GM12878 (cell line): Measurements from ENCODE around the gene C2CD4D. TPM values are rescaled to one million over a fixed set of nuclear protein-coding genes. Genes with fewer than 3 reads are reported as not detected.

Experiments
- ATAC-seq: fragments of 200-7000 bp; cut with Tn5 transposase; 3 replicates; pipeline ENCODE4 v1.9.1; 2020; ENCODE audit warnings: mild to moderate bottlenecking, moderate library complexity
- BruUV-seq: library from RNA; stranded (reverse); fragments of 400-500 nt; replicated peaks from 2 replicates; lab custom pipeline; 2021; lab: Mats Ljungman, UMichigan
- CTCF ChIA-PET: fragments of 300-600 bp; sonication (Branson Sonifier 250); formaldehyde crosslinking; extraction: SDS; loops from one replicate; lab custom pipeline; 2021; ENCODE audit warnings: inconsistent platforms; lab: Yijun Ruan, JAX
- POLR2A ChIA-PET: fragments of 350-600 bp; formaldehyde crosslinking; extraction: SDS; loops from one replicate; lab custom pipeline; 2021; ENCODE audit warnings: inconsistent platforms; lab: Charles Lee
- RAD21 ChIA-PET: fragments of 300-600 bp; sonication (Branson Sonifier 250); formaldehyde crosslinking; loops from one replicate; lab custom pipeline; 2023; ENCODE audit warnings: antibody characterized with exemption; ENCODE audit not compliant: unreplicated experiment; lab: Charles Lee
- SMC1A ChIA-PET: fragments of 300-600 bp; sonication (Branson Sonifier 250); formaldehyde crosslinking; loops from one replicate; lab custom pipeline; 2023; ENCODE audit not compliant: unreplicated experiment, uncharacterized antibody; lab: Charles Lee
- DNase-seq: peaks from one replicate; pipeline ENCODE4 v3.0.0-alpha.2; 2011; ENCODE audit warnings: low read depth, low spot score
- FAIRE-seq: peaks from 3 replicates; lab custom pipeline; 2011; peaks lifted over from hg19 to GRCh38; lab: Jason Lieb, UNC
- H2AFZ ChIP-seq: 2 replicates; pipeline ENCODE4 v1.6.0; 2011; ENCODE audit warnings: low read depth, low read length, control low read depth; ENCODE audit not compliant: control insufficient read depth
- H3K27ac ChIP-seq: 2 replicates; pipeline ENCODE4 v1.5.1; 2011; ENCODE audit warnings: control low read depth; ENCODE audit not compliant: control insufficient read depth, insufficient read depth
- H3K27me3 ChIP-seq, 2 experiments: replicated peaks in 1 of 2; 2 replicates each; pipeline versions ENCODE4 v1.6.0 to v1.6.1; 2011; ENCODE audit warnings: low read length in 1 of 2; ENCODE audit not compliant: control insufficient read depth in 2 of 2, insufficient read depth in 2 of 2
- H3K36me3 ChIP-seq, 2 experiments: 2 replicates each; pipeline ENCODE4 v1.5.1; 2011; ENCODE audit warnings: low read length in 1 of 2; ENCODE audit not compliant: control insufficient read depth in 2 of 2, insufficient read depth in 2 of 2
- H3K4me1 ChIP-seq: 2 replicates; pipeline ENCODE4 v1.6.1; 2011; ENCODE audit warnings: mild to moderate bottlenecking, low read length, moderate library complexity, mixed read lengths; ENCODE audit not compliant: control insufficient read depth, insufficient read depth
- H3K4me2 ChIP-seq: 2 replicates; pipeline ENCODE4 v1.6.0; 2011; ENCODE audit warnings: control low read depth; ENCODE audit not compliant: control insufficient read depth, insufficient read depth
- H3K4me3 ChIP-seq: fragments of 200-600 bp; sonication (generic); 2 replicates; pipeline ENCODE4 v1.5.1; 2016
- H3K79me2 ChIP-seq: 2 replicates; pipeline ENCODE4 v1.6.0; 2011; ENCODE audit warnings: low read length; ENCODE audit not compliant: control insufficient read depth, insufficient read depth
- H3K9ac ChIP-seq: 2 replicates; pipeline ENCODE4 v1.8.0; 2011; ENCODE audit warnings: low read length, control low read depth, mixed read lengths; ENCODE audit not compliant: control insufficient read depth, insufficient read depth
- H3K9me3 ChIP-seq: replicated peaks from 3 replicates; pipeline ENCODE4 v1.5.1; 2011; ENCODE audit warnings: mild to moderate bottlenecking, low read length; ENCODE audit not compliant: control insufficient read depth, insufficient read depth
- H4K20me1 ChIP-seq: 2 replicates; pipeline ENCODE4 v1.6.0; 2011; ENCODE audit not compliant: control insufficient read depth, insufficient read depth
- DPF2 ChIP-seq: fragments of 450-650 bp; IDR thresholded peaks from 2 replicates; pipeline ENCODE4 v1.6.1; 2017; ENCODE audit warnings: mild to moderate bottlenecking
- JUNB ChIP-seq: IDR thresholded peaks from 2 replicates; pipeline ENCODE4 v1.6.1; 2016; ENCODE audit warnings: antibody characterized with exemption, mild to moderate bottlenecking
- RCOR1 ChIP-seq: conservative IDR thresholded peaks from 2 replicates; pipeline ENCODE4 v1.6.1; 2012; ENCODE audit warnings: low read depth, low read length, improper control_type of control experiment
- RELA ChIP-seq: fragments of 450-650 bp; IDR thresholded peaks from 2 replicates; pipeline ENCODE4 v1.8.0; 2014; ENCODE audit warnings: borderline replicate concordance; ENCODE audit not compliant: partially characterized antibody
- SP1 ChIP-seq: IDR thresholded peaks from one replicate; pipeline ENCODE4 v1.6.1; 2011; ENCODE audit warnings: low read depth, low read length
- WGBS: methylation state at CpG from one replicate; pipeline ENCODE4 v1.1.6; 2016; ENCODE audit warnings: low lambda C conversion rate; ENCODE audit not compliant: insufficient replicate concordance, insufficient coverage; ENCODE audit errors: missing lambda C conversion rate; 5-methylcytosine and 5-hydroxymethylcytosine counted together
- in situ Hi-C: fragments of 300-500 bp; cut with MboI; formaldehyde crosslinking; loops from 9 replicates; pipeline ENCODE4 v1.14.3; 2018; ENCODE audit warnings: mixed read lengths
- intact Hi-C: fragments of 100-400 bp; cut with micrococcal nuclease; formaldehyde crosslinking; loops from one replicate; pipeline ENCODE4 v1.14.2; 2022; ENCODE audit not compliant: unreplicated experiment
- polyA plus RNA-seq, 11 experiments: library from polyadenylated mRNA; depleted of rRNA in 4 of 11; unstranded in 6 of 11; stranded (reverse) in 5 of 11; fragments of >200 nt; fragmentation: Nextera tagmentation in 4 of 11; fragmentation: Illumina TruSeq in 1 of 11; extraction: Ambion mirVana in 4 of 11; extraction: Trizol in 1 of 11; gene quantifications; 1 replicate in 1 of 11; 2 replicates in 10 of 11; pipeline versions ENCODE4 v1.2.1 to v1.2.3, GENCODE V29; 2011 to 2016; ENCODE audit warnings: inconsistent platforms in 2 of 11, missing spikeins in 2 of 11, low read depth in 1 of 11
- total RNA-seq, 4 experiments: library from RNA; depleted of rRNA in 3 of 4; stranded (reverse); fragments of >200 nt in 3 of 4; fragmentation: Illumina TruSeq in 1 of 4; extraction: Trizol in 1 of 4; gene quantifications; 2 replicates each; pipeline versions ENCODE4 v1.2.1 to v1.2.3, GENCODE V29; 2013 to 2021
- TF ChIP-seq, protein P1 (sequence below): fragments of 450-650 bp; IDR thresholded peaks from 2 replicates; pipeline ENCODE4 v1.6.1; 2016; ENCODE audit warnings: mild to moderate bottlenecking, moderate library complexity, borderline replicate concordance
- TF ChIP-seq, protein P2 (sequence below): IDR thresholded peaks from 2 replicates; pipeline ENCODE4 v1.6.1; 2012; ENCODE audit warnings: low read depth, low read length, improper control_type of control experiment
- TF ChIP-seq, protein P3 (sequence below): IDR thresholded peaks from 2 replicates; pipeline ENCODE4 v1.6.1; 2012; ENCODE audit warnings: low read depth, low read length, improper control_type of control experiment
- TF ChIP-seq, protein P4 (sequence below): fragments of 450-650 bp; IDR thresholded peaks from 2 replicates; pipeline ENCODE4 v1.6.1; 2016; ENCODE audit warnings: mild to moderate bottlenecking

The C2CD4D gene
- total and polyA plus RNA-seq, 10 of the 15 experiments (the other 5 are each of a cell fraction or from before 2014, with no cell fraction given), result 0.03 to 0.67 (median 0.13) TPM; not detected in 4

DNA sequence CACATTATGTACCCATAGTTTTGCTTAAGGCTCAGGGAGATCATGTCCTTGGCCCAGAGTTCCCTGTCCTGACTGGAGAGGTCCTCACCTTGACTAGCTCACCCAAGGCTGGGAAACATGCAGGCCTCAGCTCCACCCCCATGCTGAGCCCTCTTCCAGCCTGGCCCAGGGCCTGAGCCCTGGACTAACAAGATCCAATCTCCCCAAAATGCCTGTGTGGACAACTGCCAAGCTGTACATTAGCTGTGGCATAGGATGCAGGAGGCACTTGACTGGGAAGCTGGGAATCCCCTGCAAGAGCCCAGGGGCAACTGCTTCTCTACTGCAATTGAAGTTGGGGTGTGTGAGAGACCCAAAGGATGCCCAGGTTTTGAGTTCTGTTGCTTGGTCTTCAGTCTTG lies 36.5 kb downstream of the C2CD4D start:
- POLR2A ChIA-PET, result no interaction called here

DNA sequence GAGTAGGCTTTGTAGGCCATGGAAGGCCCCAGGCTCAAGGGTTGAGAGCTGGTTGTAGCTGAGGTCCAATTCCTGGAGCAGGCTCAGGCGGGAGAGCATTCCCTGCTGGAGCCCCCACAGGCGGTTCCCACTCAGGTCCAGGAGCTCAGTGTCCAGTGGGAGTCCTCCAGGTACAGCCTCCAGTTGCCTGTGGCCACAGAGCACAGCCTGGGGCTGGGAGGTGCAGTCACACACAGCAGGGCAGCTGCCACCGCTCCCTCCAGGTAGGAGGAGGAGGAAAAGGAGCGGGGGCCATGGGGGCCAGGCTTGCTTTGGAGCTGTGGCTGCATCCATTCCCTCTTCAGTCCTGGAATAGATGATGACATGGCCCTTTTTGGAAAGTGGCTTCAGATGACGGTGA lies 37.2 kb downstream of the C2CD4D start:
- Histone ChIP-seq H3K4me1 (peaks cover 6% of the 10 kb centered on the region; the same call in 1 of the 2 replicates), H3K27ac (no peak overlapping the region), H4K20me1 (no peaks in the 10 kb centered on the region), H3K4me2 (no peak overlapping the region), H3K9me3 (no peaks in the 10 kb centered on the region), H3K79me2 (no peaks in the 10 kb centered on the region), H3K9ac (no peak overlapping the region), H3K4me3 (no peak overlapping the region), H3K36me3 (no peaks in the 10 kb centered on the region), H2AFZ (no peak overlapping the region), H3K27me3 (peaks cover 0 to 11% of the 10 kb centered on the region in 2 experiments; a peak in 3 of 4 replicates)
- TF ChIP-seq, protein P1, sequence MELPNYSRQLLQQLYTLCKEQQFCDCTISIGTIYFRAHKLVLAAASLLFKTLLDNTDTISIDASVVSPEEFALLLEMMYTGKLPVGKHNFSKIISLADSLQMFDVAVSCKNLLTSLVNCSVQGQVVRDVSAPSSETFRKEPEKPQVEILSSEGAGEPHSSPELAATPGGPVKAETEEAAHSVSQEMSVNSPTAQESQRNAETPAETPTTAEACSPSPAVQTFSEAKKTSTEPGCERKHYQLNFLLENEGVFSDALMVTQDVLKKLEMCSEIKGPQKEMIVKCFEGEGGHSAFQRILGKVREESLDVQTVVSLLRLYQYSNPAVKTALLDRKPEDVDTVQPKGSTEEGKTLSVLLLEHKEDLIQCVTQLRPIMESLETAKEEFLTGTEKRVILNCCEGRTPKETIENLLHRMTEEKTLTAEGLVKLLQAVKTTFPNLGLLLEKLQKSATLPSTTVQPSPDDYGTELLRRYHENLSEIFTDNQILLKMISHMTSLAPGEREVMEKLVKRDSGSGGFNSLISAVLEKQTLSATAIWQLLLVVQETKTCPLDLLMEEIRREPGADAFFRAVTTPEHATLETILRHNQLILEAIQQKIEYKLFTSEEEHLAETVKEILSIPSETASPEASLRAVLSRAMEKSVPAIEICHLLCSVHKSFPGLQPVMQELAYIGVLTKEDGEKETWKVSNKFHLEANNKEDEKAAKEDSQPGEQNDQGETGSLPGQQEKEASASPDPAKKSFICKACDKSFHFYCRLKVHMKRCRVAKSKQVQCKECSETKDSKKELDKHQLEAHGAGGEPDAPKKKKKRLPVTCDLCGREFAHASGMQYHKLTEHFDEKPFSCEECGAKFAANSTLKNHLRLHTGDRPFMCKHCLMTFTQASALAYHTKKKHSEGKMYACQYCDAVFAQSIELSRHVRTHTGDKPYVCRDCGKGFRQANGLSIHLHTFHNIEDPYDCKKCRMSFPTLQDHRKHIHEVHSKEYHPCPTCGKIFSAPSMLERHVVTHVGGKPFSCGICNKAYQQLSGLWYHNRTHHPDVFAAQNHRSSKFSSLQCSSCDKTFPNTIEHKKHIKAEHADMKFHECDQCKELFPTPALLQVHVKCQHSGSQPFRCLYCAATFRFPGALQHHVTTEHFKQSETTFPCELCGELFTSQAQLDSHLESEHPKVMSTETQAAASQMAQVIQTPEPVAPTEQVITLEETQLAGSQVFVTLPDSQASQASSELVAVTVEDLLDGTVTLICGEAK, result no peak
- no peak for TF ChIP-seq SP1
- TF ChIP-seq, protein P2, sequence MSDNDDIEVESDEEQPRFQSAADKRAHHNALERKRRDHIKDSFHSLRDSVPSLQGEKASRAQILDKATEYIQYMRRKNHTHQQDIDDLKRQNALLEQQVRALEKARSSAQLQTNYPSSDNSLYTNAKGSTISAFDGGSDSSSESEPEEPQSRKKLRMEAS, result no peak
- TF ChIP-seq, protein P3, sequence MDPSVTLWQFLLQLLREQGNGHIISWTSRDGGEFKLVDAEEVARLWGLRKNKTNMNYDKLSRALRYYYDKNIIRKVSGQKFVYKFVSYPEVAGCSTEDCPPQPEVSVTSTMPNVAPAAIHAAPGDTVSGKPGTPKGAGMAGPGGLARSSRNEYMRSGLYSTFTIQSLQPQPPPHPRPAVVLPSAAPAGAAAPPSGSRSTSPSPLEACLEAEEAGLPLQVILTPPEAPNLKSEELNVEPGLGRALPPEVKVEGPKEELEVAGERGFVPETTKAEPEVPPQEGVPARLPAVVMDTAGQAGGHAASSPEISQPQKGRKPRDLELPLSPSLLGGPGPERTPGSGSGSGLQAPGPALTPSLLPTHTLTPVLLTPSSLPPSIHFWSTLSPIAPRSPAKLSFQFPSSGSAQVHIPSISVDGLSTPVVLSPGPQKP, result no peak
- TF ChIP-seq JUNB, result no peak
- no peak for TF ChIP-seq RCOR1
- TF ChIP-seq DPF2, result no peak
- intact Hi-C loops (no loop called here), in situ Hi-C loops (no loop called here)
- RAD21 ChIA-PET, result no interaction called here
- SMC1A ChIA-PET, result interaction anchor here (1.4 kb wide), 1 partner anchor 35 kb away, joined by 4 read pairs; no protein-coding TSS in a partner anchor
- CTCF ChIA-PET, result no interaction called here
- POLR2A ChIA-PET, result interaction anchor here (0.6 kb wide), 1 partner anchor 40 kb away, joined by 3 read pairs; no protein-coding TSS in a partner anchor
- DNase-seq (no peak), FAIRE-seq (no peak), ATAC-seq (no peak)
- no TSS peak for BruUV-seq
- WGBS, result 53% methylated on average over 5 of the region's 5 CpGs

More for the DNA sequence above, 36.5 kb downstream of the C2CD4D start:
- no peaks in the 10 kb centered on the region for H3K79me2 ChIP-seq
- CTCF ChIA-PET, result no interaction called here
- in situ Hi-C loops, result no loop called here
- intact Hi-C loops, result no loop called here
- no peak overlapping the region for H3K9ac ChIP-seq
- H3K27ac ChIP-seq, result no peak overlapping the region
- no peaks in the 10 kb centered on the region for H3K36me3 ChIP-seq
- SMC1A ChIA-PET, result no interaction called here
- H3K4me3 ChIP-seq, result no peak overlapping the region
- DNase-seq (no peak), FAIRE-seq (no peak), ATAC-seq (no peak)
- no peak overlapping the region for H3K4me2 ChIP-seq
- H4K20me1 ChIP-seq, result no peaks in the 10 kb centered on the region
- peaks cover 6% of the 10 kb centered on the region; the same call in 1 of the 2 replicates for H3K4me1 ChIP-seq
- TF ChIP-seq, protein P4, sequence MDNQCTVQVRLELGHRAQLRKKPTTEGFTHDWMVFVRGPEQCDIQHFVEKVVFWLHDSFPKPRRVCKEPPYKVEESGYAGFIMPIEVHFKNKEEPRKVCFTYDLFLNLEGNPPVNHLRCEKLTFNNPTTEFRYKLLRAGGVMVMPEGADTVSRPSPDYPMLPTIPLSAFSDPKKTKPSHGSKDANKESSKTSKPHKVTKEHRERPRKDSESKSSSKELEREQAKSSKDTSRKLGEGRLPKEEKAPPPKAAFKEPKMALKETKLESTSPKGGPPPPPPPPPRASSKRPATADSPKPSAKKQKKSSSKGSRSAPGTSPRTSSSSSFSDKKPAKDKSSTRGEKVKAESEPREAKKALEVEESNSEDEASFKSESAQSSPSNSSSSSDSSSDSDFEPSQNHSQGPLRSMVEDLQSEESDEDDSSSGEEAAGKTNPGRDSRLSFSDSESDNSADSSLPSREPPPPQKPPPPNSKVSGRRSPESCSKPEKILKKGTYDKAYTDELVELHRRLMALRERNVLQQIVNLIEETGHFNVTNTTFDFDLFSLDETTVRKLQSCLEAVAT, result no peak
- TF ChIP-seq RELA, result no peak
- BruUV-seq, result no TSS peak
- RAD21 ChIA-PET, result no interaction called here
- no peaks in the 10 kb centered on the region for H3K9me3 ChIP-seq
- peaks cover 0 to 11% of the 10 kb centered on the region in 2 experiments; a peak in 3 of 4 replicates for H3K27me3 ChIP-seq
- H2AFZ ChIP-seq, result no peak overlapping the region
